A549 (cell line): ENCODE results near the gene ACOXL. TPM values are rescaled to one million over a fixed set of nuclear protein-coding genes. Genes with fewer than 3 reads are reported as not detected.

ENCODE experiments used
- ATAC-seq, 2 experiments: fragments of 200-7000 bp in 1 of 2; fragments of >200 bp in 1 of 2; cut with Nextera tagmentation in 1 of 2; cut with Tn5 transposase in 1 of 2; 3 replicates each; pipeline versions ENCODE4 v1.8.0 to v1.9.1; 2018 to 2020; ENCODE audit warnings: mild to moderate bottlenecking in 1 of 2, moderate library complexity in 1 of 2
- CTCF ChIA-PET: fragments of 300-600 bp; sonication (Branson Sonifier 250); formaldehyde crosslinking; extraction: SDS; loops from one replicate; lab custom pipeline; 2021; ENCODE audit warnings: antibody characterized with exemption, inconsistent platforms; lab: Yijun Ruan, JAX
- POLR2A ChIA-PET: fragments of 350-600 bp; formaldehyde crosslinking; extraction: SDS; loops from one replicate; lab custom pipeline; 2021; ENCODE audit warnings: antibody characterized with exemption, inconsistent platforms; lab: Yijun Ruan, JAX
- DNase-seq, 2 experiments: peaks; one replicate each; pipeline versions ENCODE4 v3.0.0 to v3.0.0-alpha.2; 2011 to 2016; ENCODE audit warnings: low read depth in 1 of 2, low spot score in 1 of 2
- FAIRE-seq: peaks from 2 replicates; lab custom pipeline; 2011; peaks lifted over from hg19 to GRCh38; lab: Jason Lieb, UNC
- H3K27ac ChIP-seq, 2 experiments: fragments of >200 bp; sonication (Bioruptor Twin); formaldehyde crosslinking; 3 replicates each; pipeline ENCODE4 v1.5.1; 2016 to 2017
- H3K4me1 ChIP-seq: fragments of >200 bp; sonication (Bioruptor Twin); formaldehyde crosslinking; 3 replicates; pipeline ENCODE4 v1.6.1; 2016
- H3K4me2 ChIP-seq: fragments of >200 bp; sonication (Bioruptor Twin); formaldehyde crosslinking; 3 replicates; pipeline ENCODE4 v1.6.1; 2016
- H3K4me3 ChIP-seq: fragments of >200 bp; sonication (Bioruptor Twin); formaldehyde crosslinking; 3 replicates; pipeline ENCODE4 v1.5.1; 2016
- H3K9me3 ChIP-seq: fragments of >200 bp; sonication (Bioruptor Twin); formaldehyde crosslinking; 3 replicates; pipeline ENCODE4 v1.6.1; 2016
- CHD2 ChIP-seq: fragments of 150-350 bp; IDR thresholded peaks from 2 replicates; pipeline ENCODE4 v1.6.1; 2014; ENCODE audit warnings: low read length; ENCODE audit not compliant: partially characterized antibody
- CHD4 ChIP-seq: fragments of 200-600 bp; sonication (generic); IDR thresholded peaks from 2 replicates; pipeline ENCODE4 v1.6.1; 2016; ENCODE audit warnings: antibody characterized with exemption, mild to moderate bottlenecking, borderline replicate concordance
- EP300 ChIP-seq, 2 experiments: fragments of >200 bp; sonication (Bioruptor Twin); formaldehyde crosslinking; IDR thresholded peaks; 2 replicates in 1 of 2; 3 replicates in 1 of 2; pipeline ENCODE4 v1.6.1; 2016 to 2017
- FOSB ChIP-seq: fragments of 250-450 bp; sonication (Bioruptor Pico); IDR thresholded peaks from 2 replicates; pipeline ENCODE4 v1.5.0; 2020; ENCODE audit warnings: mild to moderate bottlenecking, moderate library complexity
- HOXA7 ChIP-seq: fragments of 250-450 bp; sonication (Bioruptor Pico); IDR thresholded peaks from 2 replicates; pipeline ENCODE4 v1.5.0; 2020; ENCODE audit warnings: mild to moderate bottlenecking, moderate library complexity
- JUNB ChIP-seq: fragments of >200 bp; sonication (Bioruptor Twin); formaldehyde crosslinking; IDR thresholded peaks from 2 replicates; pipeline ENCODE4 v1.6.1; 2016
- MAZ ChIP-seq: fragments of 150-350 bp; IDR thresholded peaks from 2 replicates; pipeline ENCODE4 v1.6.1; 2014; ENCODE audit warnings: antibody characterized with exemption, low read depth, low read length, borderline replicate concordance
- NFE2L2 ChIP-seq: fragments of 150-350 bp; conservative IDR thresholded peaks from 2 replicates; pipeline ENCODE4 v1.6.1; 2014; ENCODE audit warnings: low read length
- NPAS2 ChIP-seq: fragments of 250-450 bp; sonication (Bioruptor Pico); IDR thresholded peaks from 2 replicates; pipeline ENCODE4 v1.8.0; 2022; ENCODE audit warnings: mild to moderate bottlenecking, moderate library complexity, borderline replicate concordance
- POLR2A ChIP-seq: IDR thresholded peaks from 2 replicates; pipeline ENCODE4 v1.6.1; 2012; ENCODE audit warnings: mild to moderate bottlenecking, low read length
- SREBF2 ChIP-seq: fragments of 450-650 bp; IDR thresholded peaks from 2 replicates; pipeline ENCODE4 v1.6.1; 2014; ENCODE audit warnings: mild to moderate bottlenecking, moderate library complexity
- WGBS: methylation state at CpG from one replicate; pipeline ENCODE4 v1.1.6; 2017; ENCODE audit errors: missing lambda C conversion rate; 5-methylcytosine and 5-hydroxymethylcytosine counted together
- polyA plus RNA-seq, 4 experiments: library from polyadenylated mRNA; depleted of rRNA in 3 of 4; stranded (reverse); fragments of >200 nt; fragmentation: RNase III in 1 of 4; extraction: RNeasy Plus Mini Kit Qiagen cat#74134 plus additional on column Dnase treatment in 1 of 4; gene quantifications; 2 replicates in 3 of 4; 3 replicates in 1 of 4; pipeline ENCODE4 v1.2.3, GENCODE V29; 2011 to 2017
- TF ChIP-seq, protein P1 (sequence below): IDR thresholded peaks from 2 replicates; pipeline ENCODE4 v1.6.1; 2012
- TF ChIP-seq, protein P2 (sequence below): fragments of 200-600 bp; sonication (generic); IDR thresholded peaks from 2 replicates; pipeline ENCODE4 v1.6.1; 2016; ENCODE audit warnings: antibody characterized with exemption, mild to moderate bottlenecking, moderate library complexity
- TF ChIP-seq, protein P3 (sequence below): IDR thresholded peaks from 2 replicates; pipeline ENCODE4 v1.6.1; 2012; ENCODE audit warnings: low read depth, borderline replicate concordance

ACOXL gene
- polyA plus RNA-seq, 2 of the 4 experiments (the other 2 are of a cell fraction) = not detected

DNA sequence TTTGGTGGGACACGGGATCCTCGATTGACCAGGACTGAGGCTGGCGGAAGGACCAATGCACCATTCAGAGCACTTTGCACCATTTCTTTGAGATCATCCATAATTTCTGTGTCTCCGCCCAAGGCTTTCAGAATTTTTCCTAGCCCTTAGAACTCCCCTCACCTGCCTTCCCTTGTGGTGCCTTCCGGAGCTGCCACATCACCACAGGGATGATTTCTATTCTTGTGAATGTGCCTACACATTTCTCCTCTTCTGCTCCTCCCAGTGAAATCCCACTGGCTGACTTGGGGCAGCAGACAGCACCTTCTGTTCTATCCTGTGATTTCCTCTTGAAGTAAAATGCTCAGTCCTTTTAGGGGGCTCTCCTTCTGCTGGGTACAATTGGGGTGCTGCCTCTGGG lies 11.2 kb downstream of the ACOXL start:
- no peak overlapping the region for H3K4me3 ChIP-seq
- ChIA-PET POLR2A (no interaction called here), CTCF (no interaction called here)
- no peak for DNase-seq
- no peak for ATAC-seq
- H3K4me1 ChIP-seq = no peaks in the 10 kb centered on the region
- no peak overlapping the region for H3K27ac ChIP-seq
- no peak for TF ChIP-seq POLR2A
- TF ChIP-seq MAZ = no peak
- TF ChIP-seq CHD2 = no peak
- TF ChIP-seq HOXA7 (CRISPR knock-in tag) = no peak
- TF ChIP-seq, protein P1, sequence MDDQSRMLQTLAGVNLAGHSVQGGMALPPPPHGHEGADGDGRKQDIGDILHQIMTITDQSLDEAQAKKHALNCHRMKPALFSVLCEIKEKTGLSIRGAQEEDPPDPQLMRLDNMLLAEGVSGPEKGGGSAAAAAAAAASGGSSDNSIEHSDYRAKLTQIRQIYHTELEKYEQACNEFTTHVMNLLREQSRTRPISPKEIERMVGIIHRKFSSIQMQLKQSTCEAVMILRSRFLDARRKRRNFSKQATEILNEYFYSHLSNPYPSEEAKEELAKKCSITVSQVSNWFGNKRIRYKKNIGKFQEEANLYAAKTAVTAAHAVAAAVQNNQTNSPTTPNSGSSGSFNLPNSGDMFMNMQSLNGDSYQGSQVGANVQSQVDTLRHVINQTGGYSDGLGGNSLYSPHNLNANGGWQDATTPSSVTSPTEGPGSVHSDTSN = no peak
- no peak for TF ChIP-seq NPAS2 (CRISPR knock-in tag)
- TF ChIP-seq JUNB = no peak
- no peak overlapping the region for H3K4me2 ChIP-seq
- FAIRE-seq = no peak
- WGBS = 54% methylated on average over 5 of the region's 5 CpGs
- no peaks in the 10 kb centered on the region for H3K9me3 ChIP-seq

DNA sequence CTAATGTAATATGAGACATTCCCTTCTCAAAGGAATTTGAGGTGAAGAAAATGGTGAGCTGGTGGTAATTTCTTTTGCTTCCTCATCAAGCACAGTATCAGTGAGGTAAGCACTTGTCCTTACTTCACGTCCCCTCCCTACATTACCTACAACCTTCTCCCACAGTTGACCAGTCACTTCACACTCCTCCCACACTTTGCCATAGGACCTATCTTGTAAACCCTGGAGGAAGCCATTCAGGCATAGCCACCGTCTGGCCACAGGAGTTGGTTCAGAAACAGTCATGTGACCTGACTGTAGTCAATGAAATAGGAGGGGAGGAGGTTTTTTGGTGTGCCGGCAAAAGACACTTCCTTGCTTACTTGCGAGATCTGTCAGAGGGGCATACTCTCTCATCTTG lies 12.1 kb downstream of the ACOXL start:
- Histone ChIP-seq H3K9me3 (no peaks in the 10 kb centered on the region), H3K4me2 (no peak overlapping the region), H3K27ac (no peak overlapping the region), H3K4me1 (no peaks in the 10 kb centered on the region), H3K4me3 (no peak overlapping the region)
- no peak for TF ChIP-seq NFE2L2
- TF ChIP-seq CHD4 = no peak
- POLR2A ChIA-PET = no interaction called here
- 39% methylated on average over 4 of the region's 4 CpGs for WGBS
- no peak for FAIRE-seq
- ATAC-seq = no peak
- no peak for DNase-seq
- CTCF ChIA-PET = no interaction called here

DNA sequence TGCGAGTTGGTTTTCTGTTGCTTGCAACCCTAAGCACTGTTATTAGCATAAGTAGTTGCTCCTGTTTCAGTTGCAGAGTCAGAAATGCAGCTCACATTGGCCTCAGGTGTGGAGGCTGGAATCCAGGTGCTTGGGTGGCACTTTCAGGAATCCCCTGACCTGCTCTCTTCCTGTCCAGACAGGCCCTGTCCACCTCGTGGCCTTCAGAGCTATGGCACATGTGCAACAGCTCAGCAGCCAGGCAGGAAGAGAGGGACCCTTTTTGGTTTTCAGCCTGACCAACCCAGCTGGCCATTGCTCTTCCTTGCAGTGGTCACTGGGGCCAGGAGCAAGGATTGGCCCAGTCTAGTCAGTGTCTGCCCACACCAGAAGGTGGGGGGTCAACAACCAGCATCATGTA lies 12.7 kb downstream of the ACOXL start:
- Histone ChIP-seq H3K27ac (no peak overlapping the region), H3K4me1 (no peaks in the 10 kb centered on the region), H3K4me2 (no peak overlapping the region), H3K4me3 (no peak overlapping the region), H3K9me3 (no peaks in the 10 kb centered on the region)
- no peak for DNase-seq
- ChIA-PET CTCF (interaction anchor here (2.6 kb wide), 1 partner anchor 10 kb away, joined by 10 read pairs; no protein-coding TSS in a partner anchor), POLR2A (no interaction called here)
- TF ChIP-seq, protein P2, sequence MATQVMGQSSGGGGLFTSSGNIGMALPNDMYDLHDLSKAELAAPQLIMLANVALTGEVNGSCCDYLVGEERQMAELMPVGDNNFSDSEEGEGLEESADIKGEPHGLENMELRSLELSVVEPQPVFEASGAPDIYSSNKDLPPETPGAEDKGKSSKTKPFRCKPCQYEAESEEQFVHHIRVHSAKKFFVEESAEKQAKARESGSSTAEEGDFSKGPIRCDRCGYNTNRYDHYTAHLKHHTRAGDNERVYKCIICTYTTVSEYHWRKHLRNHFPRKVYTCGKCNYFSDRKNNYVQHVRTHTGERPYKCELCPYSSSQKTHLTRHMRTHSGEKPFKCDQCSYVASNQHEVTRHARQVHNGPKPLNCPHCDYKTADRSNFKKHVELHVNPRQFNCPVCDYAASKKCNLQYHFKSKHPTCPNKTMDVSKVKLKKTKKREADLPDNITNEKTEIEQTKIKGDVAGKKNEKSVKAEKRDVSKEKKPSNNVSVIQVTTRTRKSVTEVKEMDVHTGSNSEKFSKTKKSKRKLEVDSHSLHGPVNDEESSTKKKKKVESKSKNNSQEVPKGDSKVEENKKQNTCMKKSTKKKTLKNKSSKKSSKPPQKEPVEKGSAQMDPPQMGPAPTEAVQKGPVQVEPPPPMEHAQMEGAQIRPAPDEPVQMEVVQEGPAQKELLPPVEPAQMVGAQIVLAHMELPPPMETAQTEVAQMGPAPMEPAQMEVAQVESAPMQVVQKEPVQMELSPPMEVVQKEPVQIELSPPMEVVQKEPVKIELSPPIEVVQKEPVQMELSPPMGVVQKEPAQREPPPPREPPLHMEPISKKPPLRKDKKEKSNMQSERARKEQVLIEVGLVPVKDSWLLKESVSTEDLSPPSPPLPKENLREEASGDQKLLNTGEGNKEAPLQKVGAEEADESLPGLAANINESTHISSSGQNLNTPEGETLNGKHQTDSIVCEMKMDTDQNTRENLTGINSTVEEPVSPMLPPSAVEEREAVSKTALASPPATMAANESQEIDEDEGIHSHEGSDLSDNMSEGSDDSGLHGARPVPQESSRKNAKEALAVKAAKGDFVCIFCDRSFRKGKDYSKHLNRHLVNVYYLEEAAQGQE = no peak
- TF ChIP-seq, protein P3, sequence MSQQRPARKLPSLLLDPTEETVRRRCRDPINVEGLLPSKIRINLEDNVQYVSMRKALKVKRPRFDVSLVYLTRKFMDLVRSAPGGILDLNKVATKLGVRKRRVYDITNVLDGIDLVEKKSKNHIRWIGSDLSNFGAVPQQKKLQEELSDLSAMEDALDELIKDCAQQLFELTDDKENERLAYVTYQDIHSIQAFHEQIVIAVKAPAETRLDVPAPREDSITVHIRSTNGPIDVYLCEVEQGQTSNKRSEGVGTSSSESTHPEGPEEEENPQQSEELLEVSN = no peak
- TF ChIP-seq MAZ = no peak
- no peak for TF ChIP-seq EP300 (IDR thresholded peaks at IDR 0.05)
- TF ChIP-seq FOSB (CRISPR knock-in tag) = no peak
- no peak for TF ChIP-seq SREBF2
- WGBS = 100% methylated on average over 1 of the region's 2 CpGs
- ATAC-seq = no peak
- no peak for FAIRE-seq
